HG03521 (cell line): ENCODE measurements around the gene BAIAP3.

Experiments
- ATAC-seq: cut with Tn5 transposase; IDR thresholded peaks from one replicate; pipeline ENCODE4 v1.9.1; 2021; ENCODE audit warnings: mild to moderate bottlenecking, moderate library complexity; ENCODE audit not compliant: unreplicated experiment

Gene BAIAP3

DNA sequence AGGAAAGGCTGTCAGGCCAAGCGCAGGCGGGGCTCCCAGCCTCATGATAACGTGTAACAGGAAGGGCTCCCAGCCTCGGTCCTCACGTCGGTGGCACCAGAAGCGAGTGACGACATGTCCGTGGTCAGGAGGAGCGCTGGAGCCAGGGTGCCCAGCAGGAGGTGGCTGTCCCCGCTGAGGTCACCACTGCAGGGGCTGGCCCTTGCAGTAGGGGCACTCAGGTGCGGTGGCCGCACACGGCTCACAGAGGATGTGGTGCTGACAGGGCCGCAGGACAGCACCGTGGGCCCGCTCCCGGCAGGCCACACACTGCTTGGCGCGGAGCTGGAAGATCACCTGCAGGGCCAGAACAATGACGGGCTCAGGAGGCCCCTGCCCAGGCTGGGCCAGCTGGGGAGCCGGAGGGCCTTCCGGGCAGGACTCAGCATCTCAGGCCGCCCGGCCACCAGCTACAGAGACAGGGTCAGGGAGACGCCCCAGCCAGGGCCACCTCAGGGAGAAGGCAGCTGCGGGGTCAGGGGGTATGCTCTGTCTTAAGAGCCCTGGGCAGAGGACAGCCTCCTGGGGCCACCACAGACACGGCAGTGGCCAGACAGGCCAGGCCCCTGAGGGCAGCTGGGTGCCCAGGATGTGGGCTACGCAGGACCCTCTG, 32.7 kb downstream of the BAIAP3 start:
- no peak for ATAC-seq

DNA sequence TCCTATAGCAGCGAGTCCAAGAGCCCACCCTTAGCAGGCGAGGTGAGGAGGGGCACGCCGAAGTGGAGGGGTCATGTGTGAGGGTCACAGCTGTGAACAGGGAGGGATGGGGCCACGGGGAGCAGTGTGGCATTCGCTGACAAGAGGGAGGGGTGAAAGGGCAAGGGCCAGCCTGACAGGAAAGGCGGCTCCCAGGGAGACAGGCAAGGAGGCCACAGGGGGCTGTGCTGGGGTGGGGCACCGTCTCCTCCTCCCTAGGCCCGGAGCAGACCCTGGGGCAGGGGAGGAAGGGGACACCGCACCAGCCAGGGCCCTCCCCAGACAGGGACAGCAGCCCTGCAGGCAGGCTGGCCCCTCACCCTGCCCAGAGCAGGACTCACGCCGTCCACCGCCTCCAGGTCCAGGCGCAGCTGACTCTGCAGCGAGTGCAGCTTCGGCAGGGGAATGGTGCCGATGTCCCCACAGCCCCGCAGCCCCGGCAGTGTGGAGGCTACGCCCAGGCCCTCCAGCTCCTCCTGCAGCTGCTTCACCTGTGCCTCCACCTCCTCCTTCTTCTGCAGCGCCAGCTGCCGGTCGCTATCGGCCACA, 33.4 kb downstream of the BAIAP3 start:
- no peak for ATAC-seq

DNA sequence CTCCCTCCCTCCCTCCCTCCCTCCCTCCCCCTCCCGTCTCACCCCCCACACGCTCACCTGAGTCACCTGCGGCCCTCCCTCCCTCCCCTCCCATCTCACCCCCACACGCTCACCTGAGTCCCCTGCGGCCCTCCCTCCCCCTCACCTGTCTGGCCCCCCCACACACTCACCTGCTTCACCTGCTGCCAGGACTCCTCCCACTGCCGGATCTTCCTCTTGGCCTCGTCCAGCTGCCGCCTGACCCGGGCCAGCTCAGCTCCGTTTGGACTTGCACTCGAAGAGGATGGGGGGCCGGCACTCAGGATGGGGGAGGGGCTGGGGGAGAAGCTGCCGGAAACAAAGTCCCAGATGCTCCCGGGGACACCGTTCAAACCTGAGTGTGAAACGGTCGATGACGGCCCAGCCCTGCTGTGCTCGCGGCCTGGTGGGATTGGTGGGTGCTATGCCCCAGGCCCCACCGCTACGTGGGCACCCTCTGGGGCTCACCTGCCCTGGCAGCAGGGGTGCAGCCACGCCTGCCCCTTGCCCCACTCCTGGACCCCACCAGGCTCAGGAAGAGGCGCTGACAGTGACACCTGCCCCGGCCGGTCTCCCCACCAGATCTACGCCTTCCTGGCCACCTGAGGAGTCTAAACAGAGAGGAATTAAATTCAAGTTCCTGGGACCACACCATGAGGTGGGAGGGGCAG, 34.2 kb downstream of the BAIAP3 start:
- ATAC-seq: no peak

DNA sequence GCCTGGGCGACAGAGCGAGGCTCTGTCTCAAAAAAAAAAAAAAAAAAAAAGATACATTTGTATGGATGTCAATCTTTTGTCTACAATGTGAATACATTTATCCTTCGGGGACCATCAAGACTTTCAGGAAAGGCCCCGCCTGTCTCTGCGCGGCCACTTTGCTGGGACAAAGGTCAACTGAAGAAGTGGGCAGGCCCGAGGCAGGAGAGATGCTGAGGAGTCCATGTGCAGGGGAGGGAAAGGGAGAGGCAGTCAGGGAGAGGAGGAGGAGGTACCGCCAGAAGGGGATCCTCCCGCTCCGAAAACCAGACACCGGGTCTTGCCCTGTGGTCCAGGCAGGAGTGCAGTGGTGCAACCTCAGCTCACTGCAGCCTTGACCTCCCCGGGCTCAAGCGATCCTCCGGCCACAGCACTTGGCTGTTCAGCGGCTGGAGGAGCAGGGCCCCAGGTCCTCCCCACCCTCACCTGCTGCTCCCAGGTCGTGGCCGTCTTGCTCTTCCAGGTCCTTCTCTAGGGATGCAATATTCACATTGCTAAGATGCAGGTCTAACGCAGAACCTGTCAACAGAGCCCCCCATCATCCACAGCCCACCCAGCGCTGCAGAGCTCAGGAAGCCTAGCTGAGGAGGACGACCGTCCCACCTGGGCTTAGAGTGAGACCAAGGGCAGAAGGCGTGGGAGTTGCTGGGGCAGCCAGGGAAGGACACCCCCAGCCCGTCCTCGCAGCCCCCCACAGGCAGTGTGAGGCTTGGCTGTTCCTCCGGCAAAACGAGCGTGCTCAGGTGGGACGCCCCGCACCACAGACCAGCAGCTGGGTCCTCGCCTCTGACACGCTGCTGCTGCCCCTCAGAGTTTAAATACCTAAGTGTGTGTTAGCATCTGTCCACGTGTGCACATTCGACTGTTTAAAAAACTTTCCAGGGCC, 37.9 kb downstream of the BAIAP3 start:
- no peak for ATAC-seq

DNA sequence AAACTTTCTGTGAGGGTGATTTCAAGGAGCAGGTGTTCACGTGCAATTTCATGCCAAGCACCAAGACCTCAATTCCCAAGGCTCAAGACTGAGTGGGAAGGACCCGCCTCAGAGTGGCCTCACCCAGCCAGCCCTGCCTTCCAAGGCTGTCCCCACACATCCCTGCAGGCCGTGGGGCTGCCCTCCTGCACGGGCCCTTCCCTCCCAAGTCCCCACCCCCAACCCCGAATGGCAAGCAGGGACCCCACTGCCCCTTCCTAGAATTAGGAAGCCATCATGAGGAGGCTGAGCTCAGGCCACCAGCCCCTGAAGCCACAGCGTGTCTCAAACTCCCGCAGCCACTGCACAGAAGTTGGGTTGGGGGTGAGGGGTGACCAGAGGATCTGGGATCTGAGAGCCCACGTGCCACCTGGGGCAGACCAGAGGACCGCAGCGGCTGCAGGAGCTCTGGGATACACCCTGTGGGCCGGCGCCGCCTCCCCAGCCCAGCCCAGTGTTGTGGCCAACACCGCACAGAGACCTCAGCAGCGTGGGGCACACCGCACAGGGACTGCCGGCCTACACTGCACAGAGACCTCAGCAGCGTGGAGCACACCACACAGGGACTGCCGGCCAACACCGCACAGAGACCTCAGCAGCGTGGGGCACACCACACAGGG, 39.0 kb downstream of the BAIAP3 start:
- no peak for ATAC-seq

DNA sequence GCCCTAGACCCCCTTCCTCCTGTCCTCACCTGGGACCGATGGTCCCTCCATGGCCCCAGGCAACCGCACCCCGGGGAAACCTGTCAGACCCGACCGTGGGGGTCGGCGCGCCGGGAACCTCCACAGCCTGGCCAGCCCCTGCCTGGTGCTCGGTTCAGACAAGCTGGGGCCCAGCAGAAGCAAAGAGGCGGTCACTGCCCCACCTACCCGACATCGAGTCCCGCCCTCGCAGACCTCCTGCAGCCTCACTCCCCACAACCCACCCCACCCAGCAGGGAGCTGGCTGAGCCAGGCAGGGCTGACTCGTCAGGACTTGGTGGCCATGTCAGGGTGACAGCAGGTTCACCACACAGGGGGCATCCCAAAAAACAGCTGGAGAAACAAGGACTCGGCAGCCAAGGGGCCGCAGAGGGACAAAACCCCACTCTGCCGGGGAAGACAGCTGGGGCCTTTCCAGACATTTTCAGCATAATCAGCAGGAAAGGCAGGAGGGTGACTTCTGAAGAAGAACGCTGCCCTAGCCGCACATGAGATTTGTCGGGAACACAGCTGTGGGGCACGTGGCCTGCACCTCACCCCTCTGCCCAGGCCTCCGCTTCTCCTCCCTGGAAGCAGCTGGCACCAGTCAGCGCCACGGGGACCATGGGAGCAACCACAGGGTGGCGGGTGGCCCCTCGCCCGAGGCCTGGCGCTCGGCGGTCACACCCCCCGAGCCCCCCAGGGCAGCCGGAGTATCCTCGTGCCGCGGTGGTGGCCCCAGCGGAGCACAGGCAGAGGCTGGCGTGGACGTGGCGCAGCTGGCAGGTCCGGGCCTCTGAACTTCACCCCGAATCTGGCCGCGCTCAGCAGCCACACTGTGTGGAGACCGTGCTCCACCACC, 41.2 kb downstream of the BAIAP3 start:
- no peak for ATAC-seq

DNA sequence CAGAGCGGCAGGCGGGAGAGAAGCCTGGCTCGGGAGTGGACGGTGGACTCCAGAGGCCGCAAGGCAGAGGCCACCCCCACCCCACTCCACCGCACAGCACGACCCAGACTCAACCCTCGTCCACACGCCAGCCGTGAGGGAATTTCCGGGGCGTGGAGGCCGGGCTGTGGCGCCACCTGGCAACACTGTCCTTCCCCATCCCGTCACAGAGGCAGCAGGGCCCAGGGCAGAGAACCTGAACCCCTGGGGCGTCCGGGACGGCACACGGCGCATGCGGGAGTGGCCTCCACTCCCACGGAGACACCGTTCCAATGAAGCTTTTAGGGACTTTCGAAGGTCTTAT, 41.8 kb downstream of the BAIAP3 start:
- no peak for ATAC-seq

DNA sequence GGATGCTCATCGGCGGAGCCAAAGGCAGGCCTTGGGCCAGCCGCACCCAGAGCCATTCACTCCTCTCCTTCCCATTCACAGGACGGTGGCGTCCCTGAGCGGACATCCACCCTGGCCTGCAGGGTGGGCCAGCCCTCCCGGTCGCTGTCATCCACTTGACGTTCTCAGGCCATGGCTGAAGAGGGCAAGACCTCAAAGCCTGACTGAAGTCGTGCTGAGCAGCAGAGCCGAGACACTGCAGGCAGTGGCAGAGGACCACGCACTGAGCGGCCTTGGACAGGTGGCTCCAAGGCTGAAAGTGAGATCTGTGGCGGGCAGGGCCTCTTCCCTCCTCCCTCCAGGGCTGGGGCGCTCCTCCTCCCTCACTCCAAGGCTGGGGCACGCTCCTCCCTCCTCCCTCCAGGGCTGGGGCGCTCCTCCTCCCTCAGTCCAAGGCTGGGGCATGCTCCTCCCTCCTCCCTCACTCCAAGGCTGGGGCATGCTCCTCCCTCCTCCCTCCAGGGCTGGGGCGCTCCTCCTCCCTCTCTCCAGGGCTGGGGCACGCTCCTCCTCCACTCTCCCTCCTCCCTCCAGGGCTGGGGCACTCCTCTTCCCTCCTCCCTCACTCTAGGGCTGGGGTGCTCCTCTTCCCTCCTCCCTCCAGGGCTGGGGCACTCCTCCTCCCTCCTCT, 42.4 kb downstream of the BAIAP3 start:
- no peak for ATAC-seq

DNA sequence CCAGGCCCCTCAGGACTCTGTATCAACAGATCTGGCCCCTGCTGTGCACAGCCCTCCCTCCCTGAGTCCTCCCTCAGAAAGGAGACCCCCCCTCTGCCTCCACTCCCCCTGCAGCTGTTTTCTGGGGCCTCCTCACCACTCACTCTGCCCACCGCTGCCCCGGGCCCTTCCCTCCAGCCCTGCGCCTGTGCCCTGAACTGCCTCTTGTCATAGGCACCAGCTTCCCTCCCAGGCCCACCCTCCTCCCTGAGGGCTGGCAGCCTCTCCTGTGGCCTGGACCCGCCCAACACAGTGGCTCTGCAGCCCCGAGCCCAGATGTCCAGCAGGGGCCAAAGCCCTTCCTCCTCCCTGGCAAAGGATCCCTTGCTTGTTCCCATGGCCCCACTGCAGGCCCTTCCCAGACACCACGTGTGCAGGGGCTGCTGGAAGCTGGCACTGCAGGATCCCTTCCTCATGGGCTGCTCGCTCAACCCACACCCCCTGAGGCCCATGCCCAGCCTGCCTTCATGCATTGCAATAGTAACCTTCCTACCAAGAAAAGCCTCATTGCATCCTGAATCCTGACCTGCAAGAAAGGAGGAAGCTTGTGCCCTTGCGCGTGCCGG, 44.1 kb downstream of the BAIAP3 start:
- ATAC-seq: no peak

DNA sequence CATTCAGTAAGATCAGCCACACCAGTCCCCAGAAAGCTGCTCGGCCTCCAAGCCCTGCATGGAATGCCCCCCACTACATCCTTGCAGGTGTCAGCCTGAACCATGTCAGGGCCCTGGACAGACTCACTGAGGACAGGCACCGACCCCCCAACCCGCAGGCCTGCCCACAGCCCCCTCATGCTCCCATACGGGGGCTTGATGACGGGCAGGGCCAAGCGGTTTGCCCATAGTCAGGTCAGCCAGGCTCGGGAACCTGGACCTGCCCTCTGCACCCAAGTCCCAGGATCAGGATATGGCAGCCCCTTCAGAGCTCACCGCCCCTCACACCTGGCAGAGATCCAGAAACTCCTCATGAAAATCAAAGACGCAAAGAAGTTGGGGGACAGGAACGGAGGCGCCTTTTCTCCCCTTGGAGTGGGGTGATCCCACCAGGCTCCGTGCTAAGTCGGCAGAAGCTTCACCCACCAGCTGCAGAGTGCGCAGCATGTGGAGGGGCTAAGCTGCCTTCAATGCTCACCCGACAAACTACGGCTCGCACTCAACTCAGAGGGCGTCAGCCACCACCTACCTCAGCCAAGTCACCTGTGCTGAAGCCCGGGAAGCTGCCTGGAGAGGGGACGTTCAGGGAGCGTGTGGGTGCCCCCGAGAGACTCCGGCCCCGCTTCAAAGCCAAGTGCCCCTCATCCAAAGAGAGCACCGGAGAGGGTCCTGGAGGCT, 44.8 kb downstream of the BAIAP3 start:
- no peak for ATAC-seq

DNA sequence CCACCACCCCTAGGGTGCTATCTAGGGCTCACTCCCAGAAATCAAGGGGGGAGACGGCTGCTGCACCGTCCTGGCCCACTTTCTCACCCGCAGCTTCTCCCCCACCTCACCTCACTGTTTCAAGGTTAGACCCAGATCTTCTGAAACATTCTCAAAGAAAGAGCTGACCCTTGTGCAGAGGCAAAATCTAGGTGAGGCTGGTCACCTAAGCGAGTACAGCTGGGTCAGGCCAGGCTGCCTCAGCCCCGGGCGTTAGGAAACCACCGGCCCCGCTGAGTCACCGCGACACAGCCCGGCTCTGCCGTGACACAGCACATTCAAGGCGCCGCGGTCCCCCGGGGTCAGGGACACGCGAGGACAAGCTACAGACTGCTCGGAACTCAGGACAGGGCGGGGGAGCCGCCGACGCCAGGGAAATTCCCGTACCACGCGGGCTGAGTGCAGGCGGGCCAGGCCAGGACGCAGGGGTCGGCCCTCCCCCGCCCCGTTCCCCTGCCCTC, 45.4 kb downstream of the BAIAP3 start:
- ATAC-seq: peak; percentile 30

DNA sequence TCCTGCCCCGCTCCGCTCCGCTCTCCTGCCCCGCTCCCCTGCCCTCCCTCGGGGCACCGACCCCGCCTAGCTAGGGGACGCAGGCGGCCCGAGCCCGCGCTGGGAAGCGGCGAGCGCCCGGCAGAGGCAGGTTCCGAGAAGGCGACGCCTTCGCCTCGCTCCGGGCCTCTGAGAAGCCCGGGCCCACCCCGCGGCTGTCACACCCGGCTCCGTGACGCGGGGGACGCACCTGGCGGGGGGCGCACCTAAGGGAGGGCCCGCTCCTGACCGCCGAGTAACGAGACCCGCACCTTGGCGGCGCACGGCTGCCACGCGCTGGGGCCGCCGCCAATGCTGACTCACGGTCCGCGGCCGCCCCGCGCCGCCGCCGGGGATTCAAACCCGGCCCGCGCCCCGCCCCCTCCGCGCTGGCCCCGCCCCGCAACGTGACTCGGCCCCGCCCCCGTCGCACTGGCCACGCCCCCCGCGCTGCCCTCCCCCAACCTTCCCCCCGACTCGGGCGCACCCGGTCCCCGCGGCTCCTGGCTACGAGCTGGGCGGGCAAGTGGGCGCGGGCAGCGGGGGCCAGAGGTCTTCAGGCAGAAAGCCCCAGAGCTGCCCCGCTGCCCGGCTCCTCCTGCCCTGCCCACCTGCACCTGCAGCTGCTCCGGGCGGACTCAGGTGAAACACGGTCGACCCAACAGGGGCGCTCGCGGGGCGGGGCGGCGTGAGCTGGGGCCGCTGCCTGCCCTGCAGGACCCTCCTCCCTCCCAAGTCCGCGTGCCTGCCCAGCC, 46.0 kb downstream of the BAIAP3 start:
- ATAC-seq: peak; percentile 40

DNA sequence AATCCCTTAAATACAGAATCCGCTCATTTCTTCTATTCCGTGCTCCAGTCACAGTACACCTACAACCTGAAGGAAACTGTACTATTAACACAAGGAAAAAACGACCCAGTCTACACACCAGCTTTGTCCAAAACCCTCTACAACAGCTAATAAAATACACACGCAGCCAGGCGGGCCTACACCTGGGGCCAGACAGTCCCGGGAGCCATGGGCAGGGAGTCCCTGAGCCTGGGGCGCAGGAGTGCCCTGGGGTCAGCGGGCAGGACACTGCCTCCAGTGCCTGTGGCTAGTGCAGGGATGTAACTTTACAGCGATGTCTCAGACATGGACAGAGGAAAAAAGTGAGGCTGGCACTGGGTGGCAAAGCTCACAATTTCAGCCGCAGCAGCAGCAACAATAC, 46.8 kb downstream of the BAIAP3 start:
- no peak for ATAC-seq

DNA sequence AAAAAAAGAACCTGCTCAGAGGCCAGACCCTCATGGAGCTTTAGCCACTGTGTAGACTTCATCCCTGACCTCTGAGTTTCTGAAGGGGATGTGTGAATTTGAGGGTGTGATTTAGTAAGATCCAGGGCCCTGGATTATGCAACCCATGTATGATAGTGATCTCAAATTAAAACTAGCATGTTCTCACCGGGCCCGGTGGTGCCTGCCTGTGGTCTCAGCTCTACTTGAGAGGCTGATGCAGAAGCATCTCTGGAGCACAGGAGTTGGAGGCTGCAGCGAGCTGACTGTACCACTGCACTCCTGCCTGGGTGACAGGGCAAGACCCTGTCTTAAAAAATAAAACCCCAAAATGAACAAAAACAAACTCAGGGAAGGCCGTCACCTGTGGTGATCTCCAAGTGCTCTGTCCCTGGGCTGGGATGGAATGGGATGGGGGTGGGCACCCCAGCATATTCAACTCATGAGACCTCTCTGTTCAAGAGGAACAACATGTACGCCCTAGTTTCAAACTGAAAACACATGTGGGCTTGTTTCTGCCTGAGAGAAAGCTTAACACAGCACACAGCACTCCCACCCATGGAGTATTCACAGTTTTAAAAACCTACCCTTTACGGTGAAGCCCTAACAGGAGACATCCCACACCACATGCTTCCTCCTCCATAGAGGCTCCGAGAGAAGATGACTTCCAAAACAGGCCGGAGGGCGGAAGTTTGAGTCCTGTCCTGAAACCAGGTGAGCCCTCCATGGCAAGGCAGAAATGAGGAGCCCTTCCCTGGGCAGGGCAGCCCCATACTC, 48.4 kb downstream of the BAIAP3 start:
- ATAC-seq: no peak

DNA sequence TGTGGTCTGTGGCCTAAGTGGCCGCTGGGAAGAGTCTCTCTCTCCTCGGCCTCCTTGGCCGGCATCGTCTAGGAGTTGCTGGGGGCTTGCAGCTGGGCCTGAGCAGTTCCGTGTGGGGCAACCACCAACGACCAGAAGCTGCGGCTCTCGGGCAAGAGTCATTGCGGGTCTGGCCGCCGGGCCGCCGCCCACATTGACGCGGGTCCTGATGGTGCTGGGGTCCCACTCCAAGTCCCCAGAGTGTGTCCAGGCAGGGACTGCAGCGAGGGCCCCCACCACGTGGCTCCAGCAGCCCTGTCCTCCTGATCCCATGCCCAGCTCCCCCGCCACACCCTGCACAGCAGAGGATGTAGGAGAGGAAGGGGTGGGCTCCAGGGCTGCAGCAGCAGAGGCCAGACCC, 50.1 kb downstream of the BAIAP3 start:
- ATAC-seq: no peak

DNA sequence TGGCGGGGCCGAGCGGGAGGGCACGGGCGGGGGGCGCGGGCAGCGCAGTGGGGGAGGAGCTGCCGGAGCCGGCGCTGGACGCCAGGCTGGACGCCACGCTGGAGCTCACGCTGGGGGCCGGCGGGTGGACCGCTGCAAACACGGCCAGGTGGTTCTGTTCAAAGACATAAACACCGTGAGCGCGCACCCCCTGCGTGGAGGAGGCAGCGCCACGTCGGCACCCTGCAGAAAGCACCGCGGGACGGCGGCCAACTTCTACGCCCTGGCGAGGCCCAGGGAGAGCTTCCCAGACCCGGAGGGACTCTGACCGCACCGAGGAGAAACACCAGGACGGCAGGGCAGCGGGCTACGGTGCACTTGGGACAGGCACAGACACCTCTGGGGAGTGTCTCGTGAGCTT, 51.8 kb downstream of the BAIAP3 start:
- no peak for ATAC-seq

DNA sequence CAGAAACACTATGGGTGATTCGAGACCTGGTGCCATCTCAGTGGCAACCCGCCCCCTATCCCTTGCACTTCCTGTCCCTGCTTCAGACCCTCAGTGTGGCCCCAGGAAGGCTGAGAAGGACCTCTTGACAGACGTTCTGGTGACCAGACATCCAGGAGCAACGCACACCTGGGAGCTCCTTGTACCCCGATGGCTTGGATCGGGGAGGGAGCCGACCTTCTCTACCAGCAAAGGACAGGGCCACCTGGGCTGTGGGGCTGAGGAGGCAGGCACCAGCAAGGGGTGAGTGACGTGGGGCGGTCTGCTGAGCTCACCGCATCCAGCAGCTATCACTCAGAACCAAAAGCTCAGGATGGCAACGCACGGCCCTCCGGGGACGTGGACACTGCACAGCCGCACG, 53.9 kb downstream of the BAIAP3 start:
- no peak for ATAC-seq
